K562 (cell line): ENCODE measurements around the gene SAPCD1. TPM values are rescaled to one million over a fixed set of nuclear protein-coding genes. Genes with fewer than 3 reads are reported as not detected.

ENCODE experiments used
- ATAC-seq: fragments of 200-7000 bp; cut with Tn5 transposase; 3 replicates; pipeline ENCODE4 v1.9.1; 2020; ENCODE audit warnings: moderate library complexity
- BruUV-seq: library from RNA; stranded (reverse); fragments of 400-500 nt; replicated peaks from 2 replicates; lab custom pipeline; 2021; lab: Mats Ljungman, UMichigan
- CTCF ChIA-PET: fragments of 300-600 bp; formaldehyde crosslinking; extraction: SDS; loops from one replicate; lab custom pipeline; 2021; ENCODE audit warnings: low intra/inter-chr PET ratio; lab: Yijun Ruan, JAX
- POLR2A ChIA-PET: fragments of 300-600, 350-650 bp; sonication (Branson Sonifier 250); formaldehyde crosslinking; extraction: SDS; loops from one replicate; lab custom pipeline; 2021; ENCODE audit warnings: antibody characterized with exemption, inconsistent platforms; lab: Yijun Ruan, JAX
- DNase-seq, 4 experiments: peaks; one replicate each; pipeline versions ENCODE4 v3.0.0 to v3.0.0-alpha.2; 2011 to 2018; ENCODE audit warnings: low spot score in 3 of 4, mixed read lengths in 3 of 4; ENCODE audit errors: extremely low read depth in 1 of 4
- FAIRE-seq: peaks from 2 replicates; lab custom pipeline; 2011; peaks lifted over from hg19 to GRCh38; lab: Jason Lieb, UNC
- H2AFZ ChIP-seq: 2 replicates; pipeline ENCODE4 v1.6.0; 2011; ENCODE audit warnings: low read depth, low read length, control low read depth, inconsistent platforms
- H3K27ac ChIP-seq: fragments of 200-600 bp; 3 replicates; pipeline ENCODE4 v1.8.0; 2011; ENCODE audit warnings: low read depth, mild to moderate bottlenecking, control low read depth, inconsistent platforms, low read length, moderate library complexity, mixed read lengths; ENCODE audit errors: extremely low read depth
- H3K27me3 ChIP-seq, 2 experiments: fragments of 300-600 bp in 1 of 2; 2 replicates in 1 of 2; 3 replicates in 1 of 2; pipeline versions ENCODE4 v1.6.0 to v1.8.0; 2011; ENCODE audit warnings: inconsistent platforms in 2 of 2, low read length in 2 of 2, mild to moderate bottlenecking in 1 of 2, mixed read lengths in 1 of 2, moderate library complexity in 1 of 2; ENCODE audit not compliant: control insufficient read depth in 2 of 2, insufficient read depth in 2 of 2
- H3K36me3 ChIP-seq: fragments of 300-600 bp; 3 replicates; pipeline ENCODE4 v1.8.0; 2011; ENCODE audit warnings: mild to moderate bottlenecking, low read length, inconsistent platforms; ENCODE audit not compliant: control insufficient read depth, insufficient read depth
- H3K4me1 ChIP-seq, 2 experiments: fragments of 200-600 bp in 1 of 2; replicated peaks in 1 of 2; 2 replicates in 1 of 2; 3 replicates in 1 of 2; pipeline versions ENCODE4 v1.5.1 to v1.8.0; 2011; ENCODE audit warnings: inconsistent platforms in 2 of 2, low read length in 2 of 2, mild to moderate bottlenecking in 1 of 2, mixed read lengths in 1 of 2, moderate library complexity in 1 of 2; ENCODE audit not compliant: control insufficient read depth in 2 of 2, insufficient read depth in 2 of 2
- H3K4me2 ChIP-seq: 2 replicates; pipeline ENCODE4 v1.6.1; 2011; ENCODE audit warnings: low read length, control low read depth, inconsistent platforms, mixed read lengths; ENCODE audit not compliant: insufficient read depth
- H3K4me3 ChIP-seq: fragments of 200-600 bp; sonication (generic), shearing (Covaris generic); 2 replicates; pipeline ENCODE4 v1.5.1; 2016; ENCODE audit warnings: control low read depth, inconsistent platforms
- H3K79me2 ChIP-seq: fragments of 200-600 bp; 3 replicates; pipeline ENCODE4 v1.8.0; 2011; ENCODE audit warnings: low read length, inconsistent platforms; ENCODE audit not compliant: control insufficient read depth, insufficient read depth
- H3K9ac ChIP-seq, 2 experiments: 2 replicates each; pipeline versions ENCODE4 v1.6.0 to v1.6.1; 2011; ENCODE audit warnings: low read depth in 2 of 2, low read length in 2 of 2, control low read depth in 1 of 2, inconsistent platforms in 1 of 2, mild to moderate bottlenecking in 1 of 2, mixed read lengths in 1 of 2; ENCODE audit not compliant: insufficient read depth in 1 of 2
- H3K9me1 ChIP-seq: one replicate; pipeline ENCODE4 v1.6.0; 2011; ENCODE audit warnings: inconsistent platforms, mild to moderate bottlenecking, low read length, moderate library complexity; ENCODE audit not compliant: control insufficient read depth, insufficient read depth
- H3K9me3 ChIP-seq: replicated peaks from 2 replicates; pipeline ENCODE4 v1.5.1; 2011; ENCODE audit warnings: low read depth, low read length, inconsistent platforms; ENCODE audit not compliant: control insufficient read depth, insufficient read depth
- H4K20me1 ChIP-seq: replicated peaks from 2 replicates; pipeline ENCODE4 v1.6.1; 2011; ENCODE audit warnings: low read length, inconsistent platforms, mixed read lengths; ENCODE audit not compliant: control insufficient read depth, insufficient read depth
- AFF1 ChIP-seq, 2 experiments: fragments of 450-650 bp; IDR thresholded peaks; 2 replicates each; pipeline ENCODE4 v1.6.1; 2018; ENCODE audit warnings: mild to moderate bottlenecking in 2 of 2, low read depth in 1 of 2; ENCODE audit not compliant: partially characterized antibody in 2 of 2
- EGR1 ChIP-seq: fragments of 450-650 bp; conservative IDR thresholded peaks from 2 replicates; pipeline ENCODE4 v1.6.1; 2017; ENCODE audit warnings: mild to moderate bottlenecking
- EP400 ChIP-seq: fragments of 450-650 bp; IDR thresholded peaks from 2 replicates; pipeline ENCODE4 v1.6.1; 2017; ENCODE audit warnings: antibody characterized with exemption, mild to moderate bottlenecking, moderate library complexity
- ETS1 ChIP-seq: conservative IDR thresholded peaks from 2 replicates; pipeline ENCODE4 v1.6.1; 2011; ENCODE audit warnings: low read depth, mild to moderate bottlenecking, low read length; ENCODE audit not compliant: control insufficient read depth
- HDAC1 ChIP-seq, 2 experiments: fragments of 450-650 bp; IDR thresholded peaks; 2 replicates each; pipeline ENCODE4 v1.6.1; 2016 to 2017; ENCODE audit warnings: inconsistent platforms in 1 of 2, mild to moderate bottlenecking in 1 of 2, moderate library complexity in 1 of 2
- LEF1 ChIP-seq: fragments of 450-650 bp; IDR thresholded peaks from 2 replicates; pipeline ENCODE4 v1.6.1; 2016; ENCODE audit warnings: mild to moderate bottlenecking
- MTA1 ChIP-seq: fragments of 450-650 bp; IDR thresholded peaks from 2 replicates; pipeline ENCODE4 v1.6.1; 2017; ENCODE audit warnings: borderline replicate concordance
- SMARCE1 ChIP-seq: fragments of 450-650 bp; IDR thresholded peaks from 2 replicates; pipeline ENCODE4 v1.7.1; 2016; ENCODE audit warnings: mild to moderate bottlenecking
- SOX6 ChIP-seq: fragments of 450-650 bp; IDR thresholded peaks from 2 replicates; pipeline ENCODE4 v1.6.1; 2014; ENCODE audit warnings: mild to moderate bottlenecking
- TFAP4 ChIP-seq: sonication (generic); formaldehyde crosslinking; IDR thresholded peaks from 2 replicates; pipeline ENCODE4 v1.8.0; 2022; ENCODE audit warnings: missing genetic modification reagents, mild to moderate bottlenecking, moderate library complexity, borderline replicate concordance
- TRIM24 ChIP-seq, 2 experiments: fragments of 450-650 bp; IDR thresholded peaks; 2 replicates each; pipeline ENCODE4 v1.6.1; 2016
- ZEB2 ChIP-seq: fragments of 450-650 bp; IDR thresholded peaks from 2 replicates; pipeline ENCODE4 v1.6.1; 2016
- ZNF830 ChIP-seq: fragments of 250-450 bp; sonication (Bioruptor Pico); IDR thresholded peaks from 2 replicates; pipeline ENCODE4 v1.5.0; 2021; ENCODE audit warnings: mild to moderate bottlenecking
- WGBS: fragments of 100-300 bp; shearing (Covaris generic); methylation state at CpG from one replicate; pipeline ENCODE4 v1.1.6; 2016; ENCODE audit warnings: low coverage, mixed read lengths; ENCODE audit not compliant: insufficient coverage; ENCODE audit errors: missing lambda C conversion rate; 5-methylcytosine and 5-hydroxymethylcytosine counted together
- in situ Hi-C: fragments of 300-500 bp; cut with MboI; formaldehyde crosslinking; loops from 4 replicates; pipeline ENCODE4 v1.15.0; 2018; ENCODE audit warnings: inconsistent platforms, mixed read lengths
- intact Hi-C: fragments of 100-400 bp; cut with micrococcal nuclease; formaldehyde crosslinking; loops from 2 replicates; pipeline ENCODE4 v1.14.2; 2022
- polyA plus RNA-seq, 8 experiments: library from polyadenylated mRNA; depleted of rRNA in 4 of 8; stranded (reverse) in 5 of 8; unstranded in 3 of 8; fragments of >200 nt; fragmentation: Nextera tagmentation in 2 of 8; fragmentation: Illumina TruSeq in 1 of 8; extraction: Ambion mirVana in 2 of 8; extraction: Trizol in 1 of 8; gene quantifications; 2 replicates each; pipeline versions ENCODE4 v1.2.1 to v1.2.3, GENCODE V29; 2011 to 2014; ENCODE audit warnings: inconsistent platforms in 1 of 8, missing spikeins in 1 of 8
- total RNA-seq, 7 experiments: library from RNA; depleted of rRNA in 6 of 7; stranded (reverse); fragments of >200 nt in 6 of 7; fragmentation: Illumina TruSeq in 2 of 7; extraction: Trizol in 2 of 7; gene quantifications; 2 replicates each; pipeline versions ENCODE4 v1.2.1 to v1.2.3, GENCODE V29; 2011 to 2021; ENCODE audit warnings: low replicate concordance in 1 of 7

SAPCD1 gene
- total and polyA plus RNA-seq, 9 of the 15 experiments (the other 6 are each of a cell fraction or from before 2014, with no cell fraction given), result 2.6 to 30.2 (median 7.4) TPM

GRCh38 chr6:31713991-31714684 lies 48.3 kb upstream of the SAPCD1 start:
- H3K4me1 ChIP-seq, result peaks cover 31 to 46% of the 10 kb centered on the region in 2 experiments
- H3K4me2 ChIP-seq, result no peak overlapping the region
- H3K36me3 ChIP-seq, result no peaks in the 10 kb centered on the region
- ChIA-PET POLR2A (interaction anchor here (0.6 to 12.4 kb wide), 13 partner anchors 11 to 1132 kb away, joined by 3 to 223 read pairs (median 5); partner anchors contain the start of genes ABHD16A, BAG6, DDAH2 and HSPA1B), CTCF (no interaction called here)
- peak overlapping the region in 1 of 2 experiments; percentile 81; a peak in 2 of 4 replicates for H3K9ac ChIP-seq
- BruUV-seq, result no TSS peak
- H3K9me1 ChIP-seq, result no peaks in the 10 kb centered on the region
- no peak overlapping the region for H3K4me3 ChIP-seq
- no peak for TF ChIP-seq TRIM24 (IDR thresholded peaks at IDR 0.05)
- TF ChIP-seq SMARCE1, result 0 out of 2 replicates have a peak, but pooled peaks have one; percentile 34
- no peak for TF ChIP-seq ZEB2
- TF ChIP-seq EP400, result no peak
- TF ChIP-seq SOX6, result no peak
- peak; percentile 43 for TF ChIP-seq EGR1
- no peak for TF ChIP-seq HDAC1 (IDR thresholded peaks at IDR 0.05)
- no peak for TF ChIP-seq ZNF830 (CRISPR knock-in tag)
- peak; percentile 28; the same call in 1 of the 2 replicates for TF ChIP-seq LEF1
- TF ChIP-seq AFF1 (IDR thresholded peaks at IDR 0.05; ENCODE audit: low read depth in 1 of 2, partially characterized antibody in 2 of 2), result peak in 1 of 2 experiments; percentile 25
- peak; percentile 8; the same call in 1 of the 2 replicates for TF ChIP-seq TFAP4 (CRISPR knock-in tag)
- 0 out of 2 replicates have a peak, but pooled peaks have one; percentile 46 for TF ChIP-seq ETS1
- TF ChIP-seq MTA1, result no peak
- TF ChIP-seq, all 486 proteins: peak for 6
- H3K27ac ChIP-seq, result no peak overlapping the region
- intact Hi-C loops, result no loop called here
- WGBS, result 32% methylated on average over 5 of the region's 5 CpGs
- H3K27me3 ChIP-seq, result no peaks in the 10 kb centered on the region
- FAIRE-seq (no peak), ATAC-seq (peak; percentile 8; the same call in 2 of the 3 replicates), DNase-seq (no peak)
- in situ Hi-C loops, result no loop called here
- H3K9me3 ChIP-seq, result no peaks in the 10 kb centered on the region
- peak overlapping the region; percentile 49 for H2AFZ ChIP-seq
- H4K20me1 ChIP-seq, result no peaks in the 10 kb centered on the region
- H3K79me2 ChIP-seq, result no peaks in the 10 kb centered on the region
